SK-N-MC (cell line): ENCODE data around the gene FBXL17.

ENCODE experiments used
- EZH2 ChIP-seq: fragments of 200-600 bp; sonication (generic); IDR thresholded peaks from one replicate; pipeline ENCODE4 v1.6.1; 2017; ENCODE audit warnings: antibody characterized with exemption
- FOXP2 ChIP-seq: optimal IDR thresholded peaks from 2 replicates; pipeline ENCODE3; 2011; ENCODE audit warnings: mild to moderate bottlenecking, moderate library complexity; ENCODE audit not compliant: insufficient read depth; ENCODE audit errors: extremely low read length, control extremely low read depth
- POLR2AphosphoS5 ChIP-seq: IDR thresholded peaks from 2 replicates; pipeline ENCODE4 v1.6.1; 2012; ENCODE audit warnings: mild to moderate bottlenecking, low read depth, low read length, borderline replicate concordance

DNA sequence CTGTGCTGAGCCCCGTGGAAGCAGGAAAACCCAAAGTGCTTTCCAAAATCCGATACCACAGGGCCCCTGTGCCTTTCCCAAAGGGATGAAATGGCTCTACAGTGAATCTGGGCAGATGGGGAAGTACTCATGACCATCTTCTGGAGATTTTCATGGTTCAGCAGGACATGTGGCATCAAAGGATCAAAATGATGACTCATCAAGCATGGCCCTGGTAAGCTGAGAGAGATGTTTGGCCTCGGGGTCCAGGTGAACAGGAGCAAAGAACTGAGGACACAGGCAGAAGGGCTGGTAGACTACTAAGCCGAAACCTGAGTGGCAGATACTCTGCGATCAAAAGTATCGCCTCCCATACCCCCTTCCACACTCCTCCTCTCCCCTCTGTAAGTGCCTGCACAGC, 551.1 kb downstream of the FBXL17 start:
- TF ChIP-seq POLR2AphosphoS5 (no peak), EZH2 (no peak), FOXP2 (no peak)
